Gastrocnemius medialis (tissue), 4 donors: ENCODE results near the gene CD300LD. TPM values are rescaled to one million over a fixed set of nuclear protein-coding genes. Genes with fewer than 3 reads are reported as not detected.
A peak's percentile ranks its signal among the peaks of the same experiment; 100 is the strongest.

Experiments
- ATAC-seq, 2 donors: fragments of 150-250 bp; one replicate each; pipeline ENCODE4 v1.9.1; 2016
- DNase-seq, 2 donors: peaks; one replicate each; pipeline ENCODE4 v3.0.0-alpha.2; 2019
- H3K27ac ChIP-seq, 4 donors: fragments of 200-600 bp; sonication (generic); 1 replicate in 1 of 4; 2 replicates in 3 of 4; pipeline ENCODE4 v1.5.1; 2016 to 2018; ENCODE audit warnings: mild to moderate bottlenecking in 2 of 4, moderate library complexity in 1 of 4
- H3K27me3 ChIP-seq, 3 donors: fragments of 200-600 bp; sonication (generic) in 2 of 3; 1 replicate in 1 of 3; 2 replicates in 2 of 3; pipeline versions ENCODE4 v1.5.1 to v1.6.0; 2016 to 2019; ENCODE audit warnings: mild to moderate bottlenecking in 1 of 3, moderate library complexity in 1 of 3
- H3K36me3 ChIP-seq, 2 donors: fragments of 200-600 bp; sonication (generic) in 1 of 2; one replicate each; pipeline ENCODE4 v1.5.1; 2017 to 2018
- H3K4me1 ChIP-seq, 2 donors: fragments of 200-600 bp; sonication (generic) in 1 of 2; one replicate each; pipeline ENCODE4 v1.5.1; 2016 to 2017; ENCODE audit warnings: mild to moderate bottlenecking in 2 of 2
- H3K4me3 ChIP-seq, 4 donors: fragments of 200-600 bp; sonication (generic) in 3 of 4; 1 replicate in 1 of 4; 2 replicates in 3 of 4; pipeline ENCODE4 v1.5.1; 2016 to 2019; ENCODE audit warnings: mild to moderate bottlenecking in 2 of 4
- H3K9me3 ChIP-seq, 3 donors: fragments of 200-600 bp; sonication (generic) in 2 of 3; 1 replicate in 1 of 3; 2 replicates in 2 of 3; pipeline ENCODE4 v1.5.1; 2016 to 2019
- POLR2A ChIP-seq, 2 donors: fragments of 450-650 bp; IDR thresholded peaks; one replicate each; pipeline ENCODE4 v1.6.1; 2017; ENCODE audit warnings: antibody characterized with exemption in 2 of 2, mild to moderate bottlenecking in 2 of 2, moderate library complexity in 2 of 2
- in situ Hi-C, 4 donors: fragments of 200-750 bp; cut with MboI; loops; one replicate each; pipeline versions ENCODE4 v1.15.0 to v1.8.0; 2017; ENCODE audit warnings: low sequenced_read_pairs in 4 of 4
- intact Hi-C: fragments of 100-400 bp; cut with DNase I; formaldehyde crosslinking; loops from one replicate; pipeline ENCODE4 v1.15.1; 2023; ENCODE audit warnings: low total_unique reads
- total RNA-seq, 4 donors: library from RNA; depleted of rRNA; stranded (reverse); fragments of >200 nt; gene quantifications; one replicate each; pipeline versions ENCODE4 v1.1.0 to v1.2.3, GENCODE V29; 2016
- TF ChIP-seq, protein P1 (sequence below), 5 experiments: fragments of 450-650 bp in 3 of 5; fragments of 200-600 bp in 2 of 5; sonication (generic) in 2 of 5; IDR thresholded peaks in 4 of 5; conservative IDR thresholded peaks in 1 of 5; 1 replicate in 4 of 5; 2 replicates in 1 of 5; pipeline ENCODE4 v1.5.1; 2016 to 2019; ENCODE audit warnings: antibody characterized with exemption in 5 of 5, mild to moderate bottlenecking in 3 of 5, moderate library complexity in 3 of 5

The CD300LD gene
- total RNA-seq, 4 donors from 2014 or later = not detected

DNA sequence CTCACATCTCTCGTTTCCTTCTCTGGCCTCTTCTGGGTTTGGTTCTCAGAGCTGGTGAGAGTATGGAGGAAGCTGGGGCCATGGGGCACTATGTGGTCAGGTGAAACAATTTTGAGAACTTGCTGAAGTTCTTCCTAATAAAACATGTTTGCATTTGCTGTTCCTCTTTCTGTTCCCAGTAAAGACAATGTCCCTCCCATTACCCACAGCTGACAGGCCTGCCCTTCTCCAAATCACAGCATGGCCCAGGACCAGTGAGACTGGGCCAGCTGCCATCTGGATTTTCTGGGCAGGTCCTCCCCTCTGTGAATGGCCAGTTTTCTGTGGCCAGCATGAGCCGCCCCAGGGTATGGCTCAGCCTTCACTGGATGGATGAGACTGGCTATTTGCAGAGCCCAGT is 24.7 kb downstream of the CD300LD start, which contains the start of gene CD300H:
Gene CD300H, minus strand, starts transcription at position 113 of the 400 bp plus-strand sequence.
- no peak within 1 kb of the TSS for H3K4me3 ChIP-seq

GRCh38 chr17:74566132-74566753 is 25.8 kb downstream of the CD300LD start:
- Histone ChIP-seq H3K27ac (no peak overlapping the region), H3K36me3 (no peaks in the 10 kb centered on the region), H3K4me3 (no peak overlapping the region), H3K4me1 (no peaks in the 10 kb centered on the region), H3K27me3 (peaks cover 0 to 12% (median 0%) of the 10 kb centered on the region in 3 donors), H3K9me3 (no peaks in the 10 kb centered on the region)
- in situ Hi-C loops (no loop called here), intact Hi-C loops (loop anchor here (10.0 kb wide), 1 partner anchor 189 kb away; no protein-coding TSS in a partner anchor)
- ATAC-seq (no peak), DNase-seq (no peak)
- TF ChIP-seq, protein P1, sequence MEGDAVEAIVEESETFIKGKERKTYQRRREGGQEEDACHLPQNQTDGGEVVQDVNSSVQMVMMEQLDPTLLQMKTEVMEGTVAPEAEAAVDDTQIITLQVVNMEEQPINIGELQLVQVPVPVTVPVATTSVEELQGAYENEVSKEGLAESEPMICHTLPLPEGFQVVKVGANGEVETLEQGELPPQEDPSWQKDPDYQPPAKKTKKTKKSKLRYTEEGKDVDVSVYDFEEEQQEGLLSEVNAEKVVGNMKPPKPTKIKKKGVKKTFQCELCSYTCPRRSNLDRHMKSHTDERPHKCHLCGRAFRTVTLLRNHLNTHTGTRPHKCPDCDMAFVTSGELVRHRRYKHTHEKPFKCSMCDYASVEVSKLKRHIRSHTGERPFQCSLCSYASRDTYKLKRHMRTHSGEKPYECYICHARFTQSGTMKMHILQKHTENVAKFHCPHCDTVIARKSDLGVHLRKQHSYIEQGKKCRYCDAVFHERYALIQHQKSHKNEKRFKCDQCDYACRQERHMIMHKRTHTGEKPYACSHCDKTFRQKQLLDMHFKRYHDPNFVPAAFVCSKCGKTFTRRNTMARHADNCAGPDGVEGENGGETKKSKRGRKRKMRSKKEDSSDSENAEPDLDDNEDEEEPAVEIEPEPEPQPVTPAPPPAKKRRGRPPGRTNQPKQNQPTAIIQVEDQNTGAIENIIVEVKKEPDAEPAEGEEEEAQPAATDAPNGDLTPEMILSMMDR (IDR thresholded peaks at IDR 0.05 in 4 of 5, conservative IDR thresholded peaks at IDR 0.05 in 1 of 5) = peak in 3 of 5 experiments; percentile 10 to 38 (median 14)
- TF ChIP-seq POLR2A (IDR thresholded peaks at IDR 0.05) = no peak

More for the DNA sequence above, 24.7 kb downstream of the CD300LD start, which contains the start of gene CD300H:
- H3K4me1 ChIP-seq = no peaks in the 10 kb centered on the region
- peaks cover 0 to 9% (median 0%) of the 10 kb centered on the region in 3 donors for H3K27me3 ChIP-seq
- ATAC-seq (no peak), DNase-seq (no peak)
- intact Hi-C loops = loop anchor here (10.0 kb wide), 1 partner anchor 187 kb away; no protein-coding TSS in a partner anchor
- no peak for TF ChIP-seq POLR2A (IDR thresholded peaks at IDR 0.05)
- TF ChIP-seq, protein P1 (IDR thresholded peaks at IDR 0.05 in 4 of 5, conservative IDR thresholded peaks at IDR 0.05 in 1 of 5) = no peak
- in situ Hi-C loops = no loop called here
- no peaks in the 10 kb centered on the region for H3K36me3 ChIP-seq
- no peak within 1 kb of the TSS for H3K27ac ChIP-seq
- no peaks in the 10 kb centered on the region for H3K9me3 ChIP-seq

- in situ Hi-C loops = no loop called here
- H3K36me3 ChIP-seq = no peaks in the 10 kb centered on the region
- no peak for ATAC-seq
- no peak for DNase-seq
- intact Hi-C loops = loop anchor here (10.0 kb wide), 1 partner anchor 190 kb away; no protein-coding TSS in a partner anchor
- no peaks in the 10 kb centered on the region for H3K9me3 ChIP-seq
- H3K27me3 ChIP-seq = peaks cover 0 to 12% (median 0%) of the 10 kb centered on the region in 3 donors
- H3K27ac ChIP-seq = no peak overlapping the region
- no peaks in the 10 kb centered on the region for H3K4me1 ChIP-seq
- TF ChIP-seq, protein P1 (IDR thresholded peaks at IDR 0.05 in 4 of 5, conservative IDR thresholded peaks at IDR 0.05 in 1 of 5) = no peak
- TF ChIP-seq POLR2A (IDR thresholded peaks at IDR 0.05) = no peak
- no peak overlapping the region for H3K4me3 ChIP-seq
Observed at GRCh38 chr17:74565126-74565525, 27.0 kb downstream of the CD300LD start.

GRCh38 chr17:74563358-74563757 is 28.7 kb downstream of the CD300LD start:
- ATAC-seq (no peak), DNase-seq (no peak)
- Histone ChIP-seq H3K4me1 (no peaks in the 10 kb centered on the region), H3K27me3 (peaks cover 0 to 12% (median 0%) of the 10 kb centered on the region in 3 donors), H3K36me3 (no peaks in the 10 kb centered on the region), H3K4me3 (no peak overlapping the region), H3K9me3 (no peaks in the 10 kb centered on the region), H3K27ac (no peak overlapping the region)
- in situ Hi-C loops (no loop called here), intact Hi-C loops (loop anchor here (10.0 kb wide), 1 partner anchor 191 kb away; no protein-coding TSS in a partner anchor)
- TF ChIP-seq, protein P1 (IDR thresholded peaks at IDR 0.05 in 4 of 5, conservative IDR thresholded peaks at IDR 0.05 in 1 of 5) = no peak
- no peak for TF ChIP-seq POLR2A (IDR thresholded peaks at IDR 0.05)
